HG03280 (cell line): Measurements from ENCODE around the gene POLH.
"Not testable (repeated sequence)": the region's sequence is repeated elsewhere in the genome, so short reads cannot be mapped to it uniquely, and the experiment has no call there.

Experiments
- ATAC-seq: cut with Tn5 transposase; IDR thresholded peaks from one replicate; pipeline ENCODE4 v1.9.1; 2021; ENCODE audit warnings: mild to moderate bottlenecking, moderate library complexity; ENCODE audit not compliant: unreplicated experiment

Gene POLH

GRCh38 chr6:43629505-43630300 is 53.7 kb downstream of the POLH start:
- peak; percentile 64 for ATAC-seq

- ATAC-seq = no peak
Measured at GRCh38 chr6:43630980-43631619, 55.1 kb downstream of the POLH start.

- ATAC-seq = not testable (repeated sequence)
Measured at GRCh38 chr6:43633002-43633401, 57.0 kb downstream of the POLH start.

- ATAC-seq = no peak
Measured at GRCh38 chr6:43634702-43635303, 58.8 kb downstream of the POLH start.

GRCh38 chr6:43635387-43636307 is 59.7 kb downstream of the POLH start, which contains the start of gene MAD2L1BP:
MAD2L1BP (plus strand) TSS chr6:43635840; CDS start chr6:43635876, 36 bp downstream.
- ATAC-seq = peak; percentile 79

GRCh38 chr6:43636308-43636659 is 60.3 kb downstream of the POLH start:
- no peak for ATAC-seq

GRCh38 chr6:43639984-43640800 is 64.2 kb downstream of the POLH start:
- ATAC-seq = no peak

- ATAC-seq = peak; percentile 62
Measured at GRCh38 chr6:43644940-43645612, 69.1 kb downstream of the POLH start, which contains the start of gene RSPH9. RSPH9 (plus strand) TSS chr6:43645036; CDS start chr6:43645099, 63 bp downstream.

GRCh38 chr6:43645613-43645964 is 69.6 kb downstream of the POLH start:
- no peak for ATAC-seq

GRCh38 chr6:43647613-43648012 is 71.6 kb downstream of the POLH start:
- ATAC-seq = no peak

GRCh38 chr6:43648248-43648647 is 72.3 kb downstream of the POLH start:
- ATAC-seq = no peak

- not testable (repeated sequence) for ATAC-seq
Measured at GRCh38 chr6:43652822-43653221, 76.8 kb downstream of the POLH start.

GRCh38 chr6:43657221-43657802 is 81.3 kb downstream of the POLH start:
- no peak for ATAC-seq

GRCh38 chr6:43658161-43658560 is 82.2 kb downstream of the POLH start:
- ATAC-seq = no peak

- ATAC-seq = not testable (repeated sequence)
Measured at GRCh38 chr6:43662948-43663347, 87.0 kb downstream of the POLH start.
